Thoracic aorta endothelial cell (primary cell): ENCODE data around the gene ZNF286A. TPM values are rescaled to one million over a fixed set of nuclear protein-coding genes. Genes with fewer than 3 reads are reported as not detected.

ENCODE experiments used
- small RNA-seq: library from RNA; depleted of rRNA; stranded (forward); fragments of <200 nt; gene quantifications from one replicate; pipeline ENCODE3, GENCODE V24; 2012
- total RNA-seq: library from RNA; depleted of rRNA; stranded (reverse); fragments of >200 nt; gene quantifications from 2 replicates; pipeline ENCODE4 v1.2.3, GENCODE V29; 2012

The ZNF286A gene
- total RNA-seq = 46.4 and 49.2 TPM in 2 replicates

DNA sequence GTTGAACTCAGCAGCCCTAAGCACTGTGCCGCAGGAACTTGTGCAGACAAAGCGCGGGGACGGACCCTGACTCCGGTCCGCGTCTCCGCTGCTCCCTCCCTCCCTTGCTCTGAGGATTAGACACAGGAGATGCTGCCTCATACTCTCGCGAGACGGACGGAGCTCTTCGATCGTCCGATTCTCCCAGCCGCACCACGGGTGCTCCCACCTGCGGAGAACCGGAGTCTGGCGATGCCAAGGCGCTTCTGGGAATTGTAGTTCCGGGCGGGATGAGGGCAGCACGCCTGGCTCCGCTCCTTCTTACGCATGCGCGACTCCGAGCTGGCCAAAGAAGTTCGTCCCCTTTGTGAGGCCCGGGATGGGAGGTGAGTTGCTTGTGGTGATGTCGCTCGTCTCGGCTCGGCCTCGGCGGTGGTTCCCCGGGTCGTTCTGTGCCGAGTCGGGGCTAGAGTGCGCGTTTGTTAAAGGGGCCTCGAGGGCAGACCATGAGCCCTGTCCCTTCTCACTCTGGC lies at the start of gene ZNF286A:
ZNF286A (plus strand) TSS at position 340 of the 512 bp plus-strand sequence. CDS start 578 bp downstream, outside the sequence.

GRCh38 chr17:15683824-15684478 lies 15.6 kb upstream of the ZNF286A start, which contains the start of gene TRIM16:
Gene TRIM16, minus strand, starts transcription at chr17:15684311. Its CDS starts 32,702 bp downstream, at chr17:15651609.

DNA sequence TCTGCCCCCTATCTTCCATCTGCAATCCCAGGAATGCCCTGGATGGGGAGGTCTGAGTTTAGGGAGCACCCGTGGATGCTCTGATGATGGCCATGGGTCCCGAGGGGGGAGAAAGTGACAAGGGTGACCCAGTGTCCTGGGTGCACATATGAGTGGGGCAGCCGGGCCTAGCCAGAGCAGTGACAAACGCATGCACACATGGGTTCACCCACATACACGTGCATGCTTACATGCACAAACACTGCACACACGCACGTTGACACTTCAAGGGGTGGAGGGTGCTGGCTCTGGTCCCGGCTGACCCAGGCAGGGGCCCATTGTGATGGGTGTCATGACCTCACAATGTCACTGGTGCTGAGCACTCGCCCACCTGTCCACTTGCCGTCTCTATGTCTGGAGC lies 32.3 kb downstream of the ZNF286A start, which contains the start of gene TBC1D26:
TBC1D26 (plus strand) TSS at position 384 of the 400 bp plus-strand sequence. CDS start 3,066 bp downstream, outside the sequence.

Small RNAs within 50 kb of the gene (small RNA-seq; reads per million reads assigned to genes)
- not detected for gene ZNF29P

Other genes starting within 250 kb of the ZNF286A start
- gene CDRT4, start 232.1 kb upstream of the ZNF286A start, total RNA-seq = 4.9 and 14.3 TPM in 2 replicates
- gene TVP23C, start 136.3 kb upstream of the ZNF286A start, total RNA-seq = 33.0 and 53.3 TPM in 2 replicates
- 0.22 and 0.27 TPM in 2 replicates for gene FBXW10B, start 80.0 kb upstream of the ZNF286A start, total RNA-seq
- gene TRIM16, start 15.4 kb upstream of the ZNF286A start, total RNA-seq = 22.0 and 49.1 TPM in 2 replicates
- gene TBC1D26, start 32.5 kb downstream of the ZNF286A start, total RNA-seq = not detected in 2 replicates
- 8.5 and 10.7 TPM in 2 replicates for gene ADORA2B, start 245.4 kb downstream of the ZNF286A start, total RNA-seq